Vagina (tissue), 2 donors: Measurements from ENCODE around the gene RARS2. TPM values are rescaled to one million over a fixed set of nuclear protein-coding genes. Genes with fewer than 3 reads are reported as not detected.

Experiments used
- DNase-seq, 2 donors: peaks; one replicate each; pipeline ENCODE4 v3.0.0-alpha.2; 2017; ENCODE audit errors: extremely low spot score in 2 of 2
- H3K27ac ChIP-seq: fragments of 200-600 bp; sonication (generic); one replicate; pipeline ENCODE4 v1.5.1; 2019
- H3K27me3 ChIP-seq: fragments of 200-600 bp; sonication (generic); one replicate; pipeline ENCODE4 v1.5.1; 2019
- H3K36me3 ChIP-seq, 2 donors: fragments of 200-600 bp; sonication (generic); one replicate each; pipeline ENCODE4 v1.5.1; 2017 to 2019
- H3K4me1 ChIP-seq: fragments of 200-600 bp; sonication (generic); one replicate; pipeline ENCODE4 v1.5.1; 2019
- H3K4me3 ChIP-seq, 2 donors: fragments of 200-600 bp; sonication (generic); 1 replicate in 1 of 2; 2 replicates in 1 of 2; pipeline ENCODE4 v1.5.1; 2016 to 2019
- H3K9me3 ChIP-seq: fragments of 200-600 bp; sonication (generic); one replicate; pipeline ENCODE4 v1.5.1; 2019
- CTCF ChIP-seq, 3 experiments: fragments of 450-650 bp in 2 of 3; fragments of 200-600 bp in 1 of 3; sonication (generic) in 1 of 3; IDR thresholded peaks; one replicate each; pipeline ENCODE4 v1.5.1; 2017 to 2019; ENCODE audit warnings: antibody characterized with exemption in 3 of 3, mild to moderate bottlenecking in 2 of 3, moderate library complexity in 2 of 3
- POLR2A ChIP-seq, 2 donors: fragments of 450-650 bp; IDR thresholded peaks; one replicate each; pipeline ENCODE4 v1.6.1; 2017; ENCODE audit warnings: antibody characterized with exemption in 2 of 2, mild to moderate bottlenecking in 2 of 2, moderate library complexity in 2 of 2
- POLR2AphosphoS5 ChIP-seq, 2 donors: sonication (generic); formaldehyde crosslinking; IDR thresholded peaks; one replicate each; pipeline ENCODE4 v1.9.0; 2017; ENCODE audit warnings: antibody characterized with exemption in 2 of 2, mild to moderate bottlenecking in 2 of 2, low read depth in 1 of 2; ENCODE audit not compliant: insufficient read depth in 1 of 2
- intact Hi-C: fragments of 100-400 bp; cut with DNase I; formaldehyde crosslinking; loops from one replicate; pipeline ENCODE4 v1.15.1; 2023
- total RNA-seq: library from RNA; depleted of rRNA; stranded (reverse); fragments of >200 nt; gene quantifications from one replicate; pipeline ENCODE4 v1.2.3, GENCODE V29; 2016

RARS2 gene
- total RNA-seq, 1 donor from 2014 or later = 17.9 TPM

DNA sequence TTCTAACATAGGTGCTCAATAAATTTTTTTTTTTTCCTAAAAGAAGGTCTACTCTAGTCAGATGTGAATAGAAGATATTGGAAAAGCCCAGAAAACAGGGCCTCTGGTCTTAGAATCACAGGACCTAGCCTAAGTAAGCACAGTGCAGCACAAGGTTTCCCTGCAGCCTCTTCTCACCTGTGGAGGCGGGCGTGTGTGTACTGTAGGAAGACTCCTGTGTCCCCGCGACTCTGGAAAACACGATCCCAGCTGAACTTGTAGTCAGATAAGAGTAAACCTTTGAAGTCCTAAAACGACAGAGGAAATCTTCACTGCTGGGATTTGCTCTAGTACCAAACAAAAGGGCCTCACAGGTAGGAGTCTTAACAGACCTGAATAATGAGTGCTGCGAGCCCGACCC lies 71.3 kb downstream of the RARS2 start:
- H3K9me3 ChIP-seq = no peaks in the 10 kb centered on the region
- DNase-seq = no peak
- H3K27me3 ChIP-seq = no peaks in the 10 kb centered on the region
- no peak overlapping the region for H3K27ac ChIP-seq
- peaks cover 0 to 53% of the 10 kb centered on the region in 2 donors for H3K36me3 ChIP-seq
- no peak overlapping the region for H3K4me3 ChIP-seq
- intact Hi-C loops = no loop called here
- TF ChIP-seq POLR2A (IDR thresholded peaks at IDR 0.05) (no peak), CTCF (IDR thresholded peaks at IDR 0.05) (no peak), POLR2AphosphoS5 (IDR thresholded peaks at IDR 0.05; ENCODE audit: insufficient read depth in 1 of 2, low read depth in 1 of 2) (no peak)
- H3K4me1 ChIP-seq = no peaks in the 10 kb centered on the region

GRCh38 chr6:87514831-87515230 lies 75.0 kb downstream of the RARS2 start:
- DNase-seq = no peak
- Histone ChIP-seq H3K9me3 (no peaks in the 10 kb centered on the region), H3K27me3 (no peaks in the 10 kb centered on the region), H3K4me1 (no peaks in the 10 kb centered on the region), H3K36me3 (peaks cover 0 to 79% of the 10 kb centered on the region in 2 donors), H3K27ac (no peak overlapping the region), H3K4me3 (no peak overlapping the region)
- intact Hi-C loops = no loop called here
- no peak for TF ChIP-seq POLR2A (IDR thresholded peaks at IDR 0.05)
- TF ChIP-seq CTCF (IDR thresholded peaks at IDR 0.05) = no peak
- TF ChIP-seq POLR2AphosphoS5 (IDR thresholded peaks at IDR 0.05; ENCODE audit: insufficient read depth in 1 of 2, low read depth in 1 of 2) = no peak

GRCh38 chr6:87504441-87504840 lies 85.3 kb downstream of the RARS2 start:
- Histone ChIP-seq H3K27me3 (no peaks in the 10 kb centered on the region), H3K4me1 (no peaks in the 10 kb centered on the region), H3K36me3 (peaks cover 0 to 18% of the 10 kb centered on the region in 2 donors), H3K9me3 (no peaks in the 10 kb centered on the region), H3K27ac (no peak overlapping the region), H3K4me3 (no peak overlapping the region)
- intact Hi-C loops = no loop called here
- no peak for TF ChIP-seq POLR2A (IDR thresholded peaks at IDR 0.05)
- no peak for TF ChIP-seq POLR2AphosphoS5 (IDR thresholded peaks at IDR 0.05; ENCODE audit: insufficient read depth in 1 of 2, low read depth in 1 of 2)
- no peak for TF ChIP-seq CTCF (IDR thresholded peaks at IDR 0.05)
- no peak for DNase-seq

- H3K27ac ChIP-seq = no peak overlapping the region
- intact Hi-C loops = no loop called here
- no peak for DNase-seq
- H3K27me3 ChIP-seq = no peaks in the 10 kb centered on the region
- no peaks in the 10 kb centered on the region for H3K4me1 ChIP-seq
- peaks cover 0 to 14% of the 10 kb centered on the region in 2 donors for H3K36me3 ChIP-seq
- H3K4me3 ChIP-seq = no peak overlapping the region
- no peak for TF ChIP-seq POLR2A (IDR thresholded peaks at IDR 0.05)
- no peak for TF ChIP-seq POLR2AphosphoS5 (IDR thresholded peaks at IDR 0.05; ENCODE audit: insufficient read depth in 1 of 2, low read depth in 1 of 2)
- TF ChIP-seq CTCF (IDR thresholded peaks at IDR 0.05) = no peak
- H3K9me3 ChIP-seq = no peaks in the 10 kb centered on the region
Measured at GRCh38 chr6:87501809-87502572, 87.8 kb downstream of the RARS2 start.

DNA sequence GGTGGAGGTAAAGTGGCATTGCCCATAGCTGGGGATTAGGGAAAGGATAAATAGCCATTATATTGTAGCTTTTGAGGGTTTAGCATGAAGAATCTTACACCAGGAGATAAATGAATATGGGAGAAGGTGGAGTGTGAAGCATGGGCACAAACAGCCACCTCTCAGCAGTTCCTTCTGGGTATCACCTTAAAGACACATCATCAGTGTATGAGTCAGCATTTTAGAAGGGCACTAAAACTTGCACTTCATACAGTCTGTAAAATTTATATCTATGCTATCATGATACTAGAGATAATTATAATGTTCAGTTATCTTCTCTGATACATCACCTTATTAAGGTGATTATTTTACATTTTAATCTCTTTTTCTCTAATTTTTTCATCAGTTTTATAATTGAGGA lies 91.7 kb downstream of the RARS2 start:
- Histone ChIP-seq H3K9me3 (no peaks in the 10 kb centered on the region), H3K4me3 (no peak overlapping the region), H3K4me1 (no peaks in the 10 kb centered on the region), H3K27me3 (no peaks in the 10 kb centered on the region), H3K27ac (no peak overlapping the region), H3K36me3 (peaks cover 0 to 14% of the 10 kb centered on the region in 2 donors)
- intact Hi-C loops = no loop called here
- TF ChIP-seq POLR2AphosphoS5 (IDR thresholded peaks at IDR 0.05; ENCODE audit: insufficient read depth in 1 of 2, low read depth in 1 of 2) = no peak
- no peak for TF ChIP-seq CTCF (IDR thresholded peaks at IDR 0.05)
- TF ChIP-seq POLR2A (IDR thresholded peaks at IDR 0.05) = no peak
- DNase-seq = no peak
